ENCODE results near the gene TRRAP.

Gene TRRAP

GRCh38 chr7:98968621-98969020 is 90.3 kb downstream of the TRRAP start:
- no peak for TF ChIP-seq CTCF (IDR thresholded peaks at IDR 0.05; ENCODE audit: unreplicated experiment in 3 of 3)
- H3K27me3 Mint-ChIP-seq (ENCODE audit: low read depth), result no peaks in the 10 kb centered on the region
- no peak overlapping the region for H3K4me3 Mint-ChIP-seq
- H3K36me3 Mint-ChIP-seq (ENCODE audit: low read depth), result peaks cover 75% of the 10 kb centered on the region
- H3K4me1 Mint-ChIP-seq, result no peaks in the 10 kb centered on the region
- no peaks in the 10 kb centered on the region for H3K9me3 Mint-ChIP-seq
- no peak overlapping the region for H3K27ac Mint-ChIP-seq

- no peaks in the 10 kb centered on the region for H3K27me3 Mint-ChIP-seq (ENCODE audit: low read depth)
- H3K27ac Mint-ChIP-seq, result no peak overlapping the region
- peaks cover 78% of the 10 kb centered on the region for H3K36me3 Mint-ChIP-seq (ENCODE audit: low read depth)
- no peak overlapping the region for H3K4me3 Mint-ChIP-seq
- TF ChIP-seq CTCF (IDR thresholded peaks at IDR 0.05; ENCODE audit: unreplicated experiment in 3 of 3), result no peak
- no peaks in the 10 kb centered on the region for H3K9me3 Mint-ChIP-seq
- H3K4me1 Mint-ChIP-seq, result no peaks in the 10 kb centered on the region
These were observed 91.1 kb downstream of the TRRAP start for GRCh38 chr7:98969386-98969785.

GRCh38 chr7:98970016-98970615 is 91.8 kb downstream of the TRRAP start:
- H3K4me3 Mint-ChIP-seq, result no peak overlapping the region
- H3K9me3 Mint-ChIP-seq, result no peaks in the 10 kb centered on the region
- H3K4me1 Mint-ChIP-seq, result no peaks in the 10 kb centered on the region
- H3K36me3 Mint-ChIP-seq (ENCODE audit: low read depth), result peaks cover 78% of the 10 kb centered on the region
- TF ChIP-seq CTCF (IDR thresholded peaks at IDR 0.05; ENCODE audit: unreplicated experiment in 3 of 3), result no peak
- H3K27me3 Mint-ChIP-seq (ENCODE audit: low read depth), result no peaks in the 10 kb centered on the region
- no peak overlapping the region for H3K27ac Mint-ChIP-seq

- TF ChIP-seq CTCF (IDR thresholded peaks at IDR 0.05; ENCODE audit: unreplicated experiment in 3 of 3), result no peak
- Mint-ChIP-seq H3K4me3 (no peak overlapping the region), H3K27me3 (ENCODE audit: low read depth) (no peaks in the 10 kb centered on the region), H3K27ac (no peak overlapping the region), H3K4me1 (no peaks in the 10 kb centered on the region), H3K9me3 (no peaks in the 10 kb centered on the region), H3K36me3 (ENCODE audit: low read depth) (peaks cover 79% of the 10 kb centered on the region)
These were observed 92.5 kb downstream of the TRRAP start for GRCh38 chr7:98970805-98971204.

- Mint-ChIP-seq H3K36me3 (ENCODE audit: low read depth) (peaks cover 79% of the 10 kb centered on the region), H3K9me3 (no peaks in the 10 kb centered on the region), H3K27ac (no peak overlapping the region), H3K27me3 (ENCODE audit: low read depth) (no peaks in the 10 kb centered on the region), H3K4me1 (no peaks in the 10 kb centered on the region), H3K4me3 (no peak overlapping the region)
- no peak for TF ChIP-seq CTCF (IDR thresholded peaks at IDR 0.05; ENCODE audit: unreplicated experiment in 3 of 3)
These were observed 95.9 kb downstream of the TRRAP start for GRCh38 chr7:98974205-98974604.

Measured in nephron (organoid).